ENCODE results near the gene GABRP. TPM values are rescaled to one million over a fixed set of nuclear protein-coding genes. Genes with fewer than 3 reads are reported as not detected.

The GABRP gene
- total and polyA plus RNA-seq, 8 donors = 0.07 to 4.0 (median 0.23) TPM; not detected in 1

GRCh38 chr5:170746075-170746960 is 37.2 kb upstream of the GABRP start:
- no peak overlapping the region for H3K4me3 ChIP-seq
- H3K4me1 ChIP-seq = peaks cover 0 to 20% (median 12%) of the 10 kb centered on the region in 3 donors
- DNase-seq (no peak), ATAC-seq (no peak), FAIRE-seq (no peak)
- no peaks in the 10 kb centered on the region for H3K36me3 ChIP-seq
- intact Hi-C loops (cut with DNase I) = loop anchor here in 2 of 3 donors (5.0 to 10.0 kb wide), 2 partner anchors 41 to 48 kb away; no protein-coding TSS in a partner anchor
- H3K27ac ChIP-seq = peak overlapping the region; percentile 14 to 74 (median 68)
- WGBS, 2 donors = 63 to 64% methylated on average over 14 of the region's 14 CpGs
- no peak for TF ChIP-seq CTCF (IDR thresholded peaks at IDR 0.05)
- H3K27me3 ChIP-seq = no peaks in the 10 kb centered on the region
- H3K9me3 ChIP-seq = no peaks in the 10 kb centered on the region

GRCh38 chr5:170746961-170747340 is 36.6 kb upstream of the GABRP start:
- DNase-seq = no peak
- WGBS, 2 donors = 85% methylated on average over 11 of the region's 11 CpGs
- no peak for TF ChIP-seq CTCF (IDR thresholded peaks at IDR 0.05)
- no peaks in the 10 kb centered on the region for H3K36me3 ChIP-seq
- no peak overlapping the region for H3K4me3 ChIP-seq
- no peaks in the 10 kb centered on the region for H3K9me3 ChIP-seq
- no peak for FAIRE-seq
- peaks cover 0 to 20% (median 12%) of the 10 kb centered on the region in 3 donors for H3K4me1 ChIP-seq
- peak overlapping the region in 3 of 4 donors; percentile 13 to 74 (median 64) for H3K27ac ChIP-seq
- intact Hi-C loops (cut with DNase I) = loop anchor here in 2 of 3 donors (5.0 to 10.0 kb wide), 2 partner anchors 40 to 48 kb away; no protein-coding TSS in a partner anchor
- no peaks in the 10 kb centered on the region for H3K27me3 ChIP-seq
- no peak for ATAC-seq

GRCh38 chr5:170747357-170747756 is 36.2 kb upstream of the GABRP start:
- intact Hi-C loops (cut with DNase I) = loop anchor here in 2 of 3 donors (5.0 to 10.0 kb wide), 2 partner anchors 40 to 47 kb away; no protein-coding TSS in a partner anchor
- FAIRE-seq = no peak
- no peaks in the 10 kb centered on the region for H3K27me3 ChIP-seq
- H3K4me1 ChIP-seq = peaks cover 0 to 20% (median 12%) of the 10 kb centered on the region in 3 donors
- no peaks in the 10 kb centered on the region for H3K9me3 ChIP-seq
- TF ChIP-seq CTCF (IDR thresholded peaks at IDR 0.05) = no peak
- no peaks in the 10 kb centered on the region for H3K36me3 ChIP-seq
- peak in 3 of 4 donors; percentile 13 to 23 (median 22) for ATAC-seq
- no peak overlapping the region for H3K4me3 ChIP-seq
- WGBS, 2 donors = 50 to 64% methylated on average over 1 of the region's 1 CpG
- DNase-seq = peak in 2 of 6 donors; percentile 31 to 55
- peak overlapping the region in 3 of 4 donors; percentile 19 to 74 (median 64) for H3K27ac ChIP-seq

GRCh38 chr5:170747851-170748250 is 35.7 kb upstream of the GABRP start:
- peak in 2 of 4 donors; percentile 10 to 21 for TF ChIP-seq CTCF (IDR thresholded peaks at IDR 0.05)
- H3K27ac ChIP-seq = peak overlapping the region in 3 of 4 donors; percentile 19 to 74 (median 64)
- H3K9me3 ChIP-seq = no peaks in the 10 kb centered on the region
- H3K4me3 ChIP-seq = no peak overlapping the region
- intact Hi-C loops (cut with DNase I) = loop anchor here in 2 of 3 donors (5.0 to 10.0 kb wide), 2 partner anchors 39 to 47 kb away; no protein-coding TSS in a partner anchor
- H3K36me3 ChIP-seq = no peaks in the 10 kb centered on the region
- no peaks in the 10 kb centered on the region for H3K27me3 ChIP-seq
- ATAC-seq (no peak), DNase-seq (peak in 2 of 6 donors; percentile 32 to 37), FAIRE-seq (no peak)
- peaks cover 0 to 20% (median 12%) of the 10 kb centered on the region in 3 donors for H3K4me1 ChIP-seq
- 82 to 86% methylated on average over 10 of the region's 10 CpGs for WGBS, 2 donors

Data from pancreas (tissue), 10 donors.